HepG2 (cell line): Measurements from ENCODE around the gene AKAP9. TPM values are rescaled to one million over a fixed set of nuclear protein-coding genes. Genes with fewer than 3 reads are reported as not detected.

ENCODE experiments used
- AGO1 ChIP-seq: fragments of 200-400 bp; formaldehyde crosslinking; IDR thresholded peaks from 2 replicates; pipeline ENCODE4 v1.6.1; 2017; ENCODE audit warnings: mild to moderate bottlenecking, low read depth, low read length, moderate library complexity; ENCODE audit not compliant: poor library complexity, severe bottlenecking
- ESRRA ChIP-seq: sonication (generic); formaldehyde crosslinking; IDR thresholded peaks from 2 replicates; pipeline ENCODE4 v1.5.1; 2020; ENCODE audit warnings: mild to moderate bottlenecking, low read depth, missing genetic modification reagents
- GTF3A ChIP-seq: sonication (generic); formaldehyde crosslinking; conservative IDR thresholded peaks from 2 replicates; pipeline ENCODE4 v1.4.0; 2020; ENCODE audit warnings: mild to moderate bottlenecking, missing genetic modification reagents
- KAT8 ChIP-seq: IDR thresholded peaks from 2 replicates; pipeline ENCODE4 v1.6.1; 2016; ENCODE audit warnings: missing genetic modification reagents, missing compliant biosample characterization
- LCORL ChIP-seq, 2 experiments: fragments of 450-650 bp in 1 of 2; sonication (generic) in 1 of 2; formaldehyde crosslinking in 1 of 2; IDR thresholded peaks; 2 replicates each; pipeline versions ENCODE4 v1.5.0 to v1.6.1; 2017 to 2020; ENCODE audit warnings: antibody characterized with exemption in 1 of 2, missing genetic modification reagents in 1 of 2
- MBD4 ChIP-seq: IDR thresholded peaks from 2 replicates; pipeline ENCODE4 v1.6.1; 2012; ENCODE audit warnings: low read length, inconsistent platforms, borderline replicate concordance
- NCOR1 ChIP-seq: fragments of 200-600 bp; sonication (generic); IDR thresholded peaks from 2 replicates; pipeline ENCODE4 v1.7.0; 2017; ENCODE audit warnings: antibody characterized with exemption, low read length, borderline replicate concordance
- SIX1 ChIP-seq: sonication (generic); formaldehyde crosslinking; IDR thresholded peaks from 2 replicates; pipeline ENCODE4 v1.4.0; 2020; ENCODE audit warnings: missing genetic modification reagents, borderline replicate concordance
- SNRNP70 ChIP-seq: fragments of 200-400 bp; formaldehyde crosslinking; IDR thresholded peaks from 2 replicates; pipeline ENCODE4 v1.6.1; 2017; ENCODE audit warnings: mild to moderate bottlenecking, low read depth, low read length, moderate library complexity
- SOX13 ChIP-seq, 3 experiments: fragments of 450-650 bp in 1 of 3; sonication (generic) in 1 of 3; formaldehyde crosslinking in 1 of 3; IDR thresholded peaks in 2 of 3; conservative IDR thresholded peaks in 1 of 3; 2 replicates each; pipeline versions ENCODE4 v1.5.0 to v1.6.1; 2016 to 2020; ENCODE audit warnings: antibody characterized with exemption in 1 of 3, mild to moderate bottlenecking in 1 of 3, missing compliant biosample characterization in 1 of 3, missing genetic modification reagents in 1 of 3, moderate library complexity in 1 of 3
- ZNF570 ChIP-seq: sonication (generic); formaldehyde crosslinking; IDR thresholded peaks from 2 replicates; pipeline ENCODE4 v1.4.0; 2020; ENCODE audit warnings: mild to moderate bottlenecking, missing genetic modification reagents, borderline replicate concordance
- ZNF781 ChIP-seq: sonication (generic); formaldehyde crosslinking; IDR thresholded peaks from 2 replicates; pipeline ENCODE4 v1.5.1; 2020; ENCODE audit warnings: borderline replicate concordance, mild to moderate bottlenecking, missing genetic modification reagents; ENCODE audit errors: not compliant biosample characterization
- ZSCAN25 ChIP-seq: sonication (generic); formaldehyde crosslinking; IDR thresholded peaks from 2 replicates; pipeline ENCODE4 v1.8.0; 2022; ENCODE audit warnings: mild to moderate bottlenecking, missing genetic modification reagents
- polyA plus RNA-seq, 8 experiments: library from polyadenylated mRNA; depleted of rRNA in 3 of 8; stranded (reverse) in 7 of 8; unstranded in 1 of 8; fragments of >200 nt; fragmentation: Illumina TruSeq in 4 of 8; extraction: Trizol in 4 of 8; gene quantifications; 2 replicates each; pipeline versions ENCODE4 v1.2.1 to v1.2.3, GENCODE V29; 2011 to 2016; ENCODE audit warnings: low read depth in 4 of 8, missing spikeins in 1 of 8, mixed read lengths in 1 of 8; ENCODE audit not compliant: insufficient read depth in 1 of 8
- total RNA-seq, 5 experiments: library from RNA; depleted of rRNA; stranded (reverse); fragments of >200 nt; fragmentation: Illumina TruSeq; extraction: Trizol; gene quantifications; 2 replicates each; pipeline ENCODE4 v1.2.3, GENCODE V29; 2016; ENCODE audit warnings: low read depth in 1 of 5
- TF ChIP-seq, protein P1 (sequence below), 2 experiments: fragments of 450-650 bp in 1 of 2; sonication (generic) in 1 of 2; formaldehyde crosslinking; IDR thresholded peaks; 2 replicates each; pipeline versions ENCODE4 v1.5.0 to v1.8.0; 2020 to 2022; ENCODE audit warnings: mild to moderate bottlenecking in 1 of 2, missing genetic modification reagents in 1 of 2
- TF ChIP-seq, protein P2 (sequence below): IDR thresholded peaks from 2 replicates; pipeline ENCODE4 v1.4.0; 2020; ENCODE audit warnings: mild to moderate bottlenecking, missing genetic modification reagents
- TF ChIP-seq, protein P3 (sequence below): sonication (generic); formaldehyde crosslinking; IDR thresholded peaks from 2 replicates; pipeline ENCODE4 v1.9.0; 2021; ENCODE audit warnings: missing genetic modification reagents, borderline replicate concordance
- TF ChIP-seq, protein P4 (sequence below): sonication (generic); formaldehyde crosslinking; conservative IDR thresholded peaks from 2 replicates; pipeline ENCODE4 v1.4.0; 2020; ENCODE audit warnings: missing genetic modification reagents
- TF ChIP-seq, protein P5 (sequence below): sonication (generic); formaldehyde crosslinking; IDR thresholded peaks from 2 replicates; pipeline ENCODE4 v1.4.0; 2020; ENCODE audit warnings: mild to moderate bottlenecking, missing genetic modification reagents
- TF ChIP-seq, protein P6 (sequence below): sonication (generic); formaldehyde crosslinking; IDR thresholded peaks from 2 replicates; pipeline ENCODE4 v1.8.0; 2022; ENCODE audit warnings: missing genetic modification reagents, low read depth, mild to moderate bottlenecking, borderline replicate concordance

Gene AKAP9
- total and polyA plus RNA-seq, 2 of the 13 experiments (the other 11 are each of a cell fraction or from before 2014, with no cell fraction given), result 27.6 to 33.1 TPM

DNA sequence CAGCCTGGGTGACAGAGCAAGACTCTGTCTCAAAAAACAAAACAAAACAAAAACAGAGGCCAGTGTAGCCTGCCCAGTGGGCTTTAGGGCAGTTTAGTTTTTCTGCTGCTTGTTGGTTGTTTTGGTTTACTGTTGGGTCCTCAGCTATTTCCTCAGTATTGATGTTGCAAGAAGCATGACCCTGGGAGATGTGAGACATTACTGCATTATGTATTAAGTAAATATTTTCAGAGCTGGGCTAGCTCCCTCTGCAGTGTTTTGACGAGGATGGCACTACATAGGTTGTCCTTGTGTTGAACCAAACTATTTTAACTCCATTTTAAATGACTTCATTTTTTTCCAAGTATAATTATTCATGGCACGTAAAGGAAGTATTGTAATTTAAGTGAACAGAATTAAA is 4.8 kb downstream of the AKAP9 start (continued):
- TF ChIP-seq, protein P1, sequence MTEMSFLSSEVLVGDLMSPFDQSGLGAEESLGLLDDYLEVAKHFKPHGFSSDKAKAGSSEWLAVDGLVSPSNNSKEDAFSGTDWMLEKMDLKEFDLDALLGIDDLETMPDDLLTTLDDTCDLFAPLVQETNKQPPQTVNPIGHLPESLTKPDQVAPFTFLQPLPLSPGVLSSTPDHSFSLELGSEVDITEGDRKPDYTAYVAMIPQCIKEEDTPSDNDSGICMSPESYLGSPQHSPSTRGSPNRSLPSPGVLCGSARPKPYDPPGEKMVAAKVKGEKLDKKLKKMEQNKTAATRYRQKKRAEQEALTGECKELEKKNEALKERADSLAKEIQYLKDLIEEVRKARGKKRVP (CRISPR knock-in tag; IDR thresholded peaks at IDR 0.05), result 0 out of 4 replicates have a peak, but pooled peaks of 1 of the 2 experiments have one; percentile 20
- no peak for TF ChIP-seq NCOR1
- TF ChIP-seq SOX13 (IDR thresholded peaks at IDR 0.05), result no peak
- peak in 1 of 2 experiments; percentile 50; a peak in 1 of 4 replicates for TF ChIP-seq SOX13 (CRISPR knock-in tag; conservative IDR thresholded peaks at IDR 0.05 in 1 of 2, IDR thresholded peaks at IDR 0.05 in 1 of 2)
- TF ChIP-seq, protein P2, sequence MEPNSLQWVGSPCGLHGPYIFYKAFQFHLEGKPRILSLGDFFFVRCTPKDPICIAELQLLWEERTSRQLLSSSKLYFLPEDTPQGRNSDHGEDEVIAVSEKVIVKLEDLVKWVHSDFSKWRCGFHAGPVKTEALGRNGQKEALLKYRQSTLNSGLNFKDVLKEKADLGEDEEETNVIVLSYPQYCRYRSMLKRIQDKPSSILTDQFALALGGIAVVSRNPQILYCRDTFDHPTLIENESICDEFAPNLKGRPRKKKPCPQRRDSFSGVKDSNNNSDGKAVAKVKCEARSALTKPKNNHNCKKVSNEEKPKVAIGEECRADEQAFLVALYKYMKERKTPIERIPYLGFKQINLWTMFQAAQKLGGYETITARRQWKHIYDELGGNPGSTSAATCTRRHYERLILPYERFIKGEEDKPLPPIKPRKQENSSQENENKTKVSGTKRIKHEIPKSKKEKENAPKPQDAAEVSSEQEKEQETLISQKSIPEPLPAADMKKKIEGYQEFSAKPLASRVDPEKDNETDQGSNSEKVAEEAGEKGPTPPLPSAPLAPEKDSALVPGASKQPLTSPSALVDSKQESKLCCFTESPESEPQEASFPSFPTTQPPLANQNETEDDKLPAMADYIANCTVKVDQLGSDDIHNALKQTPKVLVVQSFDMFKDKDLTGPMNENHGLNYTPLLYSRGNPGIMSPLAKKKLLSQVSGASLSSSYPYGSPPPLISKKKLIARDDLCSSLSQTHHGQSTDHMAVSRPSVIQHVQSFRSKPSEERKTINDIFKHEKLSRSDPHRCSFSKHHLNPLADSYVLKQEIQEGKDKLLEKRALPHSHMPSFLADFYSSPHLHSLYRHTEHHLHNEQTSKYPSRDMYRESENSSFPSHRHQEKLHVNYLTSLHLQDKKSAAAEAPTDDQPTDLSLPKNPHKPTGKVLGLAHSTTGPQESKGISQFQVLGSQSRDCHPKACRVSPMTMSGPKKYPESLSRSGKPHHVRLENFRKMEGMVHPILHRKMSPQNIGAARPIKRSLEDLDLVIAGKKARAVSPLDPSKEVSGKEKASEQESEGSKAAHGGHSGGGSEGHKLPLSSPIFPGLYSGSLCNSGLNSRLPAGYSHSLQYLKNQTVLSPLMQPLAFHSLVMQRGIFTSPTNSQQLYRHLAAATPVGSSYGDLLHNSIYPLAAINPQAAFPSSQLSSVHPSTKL (CRISPR knock-in tag), result peak; percentile 86
- no peak for TF ChIP-seq ESRRA (CRISPR knock-in tag)
- no peak for TF ChIP-seq ZNF570 (CRISPR knock-in tag)
- TF ChIP-seq AGO1, result no peak
- TF ChIP-seq, protein P3, sequence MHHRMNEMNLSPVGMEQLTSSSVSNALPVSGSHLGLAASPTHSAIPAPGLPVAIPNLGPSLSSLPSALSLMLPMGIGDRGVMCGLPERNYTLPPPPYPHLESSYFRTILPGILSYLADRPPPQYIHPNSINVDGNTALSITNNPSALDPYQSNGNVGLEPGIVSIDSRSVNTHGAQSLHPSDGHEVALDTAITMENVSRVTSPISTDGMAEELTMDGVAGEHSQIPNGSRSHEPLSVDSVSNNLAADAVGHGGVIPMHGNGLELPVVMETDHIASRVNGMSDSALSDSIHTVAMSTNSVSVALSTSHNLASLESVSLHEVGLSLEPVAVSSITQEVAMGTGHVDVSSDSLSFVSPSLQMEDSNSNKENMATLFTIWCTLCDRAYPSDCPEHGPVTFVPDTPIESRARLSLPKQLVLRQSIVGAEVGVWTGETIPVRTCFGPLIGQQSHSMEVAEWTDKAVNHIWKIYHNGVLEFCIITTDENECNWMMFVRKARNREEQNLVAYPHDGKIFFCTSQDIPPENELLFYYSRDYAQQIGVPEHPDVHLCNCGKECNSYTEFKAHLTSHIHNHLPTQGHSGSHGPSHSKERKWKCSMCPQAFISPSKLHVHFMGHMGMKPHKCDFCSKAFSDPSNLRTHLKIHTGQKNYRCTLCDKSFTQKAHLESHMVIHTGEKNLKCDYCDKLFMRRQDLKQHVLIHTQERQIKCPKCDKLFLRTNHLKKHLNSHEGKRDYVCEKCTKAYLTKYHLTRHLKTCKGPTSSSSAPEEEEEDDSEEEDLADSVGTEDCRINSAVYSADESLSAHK (CRISPR knock-in tag), result no peak
- 0 out of 2 replicates have a peak, but pooled peaks have one; percentile 18 for TF ChIP-seq KAT8 (CRISPR knock-in tag)
- TF ChIP-seq, protein P4, sequence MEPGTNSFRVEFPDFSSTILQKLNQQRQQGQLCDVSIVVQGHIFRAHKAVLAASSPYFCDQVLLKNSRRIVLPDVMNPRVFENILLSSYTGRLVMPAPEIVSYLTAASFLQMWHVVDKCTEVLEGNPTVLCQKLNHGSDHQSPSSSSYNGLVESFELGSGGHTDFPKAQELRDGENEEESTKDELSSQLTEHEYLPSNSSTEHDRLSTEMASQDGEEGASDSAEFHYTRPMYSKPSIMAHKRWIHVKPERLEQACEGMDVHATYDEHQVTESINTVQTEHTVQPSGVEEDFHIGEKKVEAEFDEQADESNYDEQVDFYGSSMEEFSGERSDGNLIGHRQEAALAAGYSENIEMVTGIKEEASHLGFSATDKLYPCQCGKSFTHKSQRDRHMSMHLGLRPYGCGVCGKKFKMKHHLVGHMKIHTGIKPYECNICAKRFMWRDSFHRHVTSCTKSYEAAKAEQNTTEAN (CRISPR knock-in tag), result no peak
- TF ChIP-seq SIX1 (CRISPR knock-in tag), result no peak
- TF ChIP-seq, protein P5, sequence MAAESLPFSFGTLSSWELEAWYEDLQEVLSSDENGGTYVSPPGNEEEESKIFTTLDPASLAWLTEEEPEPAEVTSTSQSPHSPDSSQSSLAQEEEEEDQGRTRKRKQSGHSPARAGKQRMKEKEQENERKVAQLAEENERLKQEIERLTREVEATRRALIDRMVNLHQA (CRISPR knock-in tag), result no peak
- TF ChIP-seq ZSCAN25 (CRISPR knock-in tag), result no peak
- TF ChIP-seq, protein P6, sequence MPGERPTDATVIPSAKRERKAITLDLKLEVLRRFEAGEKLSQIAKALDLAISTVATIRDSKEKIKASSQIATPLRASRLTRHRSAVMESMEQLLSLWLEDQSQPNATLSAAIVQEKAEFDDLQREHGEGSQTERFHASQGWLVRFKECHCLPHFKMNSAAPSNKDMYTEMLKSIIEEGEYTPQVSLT (CRISPR knock-in tag), result no peak
- no peak for TF ChIP-seq LCORL (IDR thresholded peaks at IDR 0.05)
- TF ChIP-seq LCORL (CRISPR knock-in tag; IDR thresholded peaks at IDR 0.05), result 0 out of 2 replicates have a peak, but pooled peaks have one; percentile 39
- no peak for TF ChIP-seq MBD4
- TF ChIP-seq ZNF781 (CRISPR knock-in tag), result no peak
- TF ChIP-seq GTF3A (CRISPR knock-in tag), result no peak
- no peak for TF ChIP-seq SNRNP70
